GM10847 (cell line): ENCODE results near the gene PFDN2.

Experiments
- POLR2A ChIP-seq: IDR thresholded peaks from 2 replicates; pipeline ENCODE4 v1.6.1; 2011; ENCODE audit not compliant: insufficient read length; ENCODE audit errors: extremely low read depth

Gene PFDN2

GRCh38 chr1:161059293-161059692, 58.5 kb downstream of the PFDN2 start:
- no peak for TF ChIP-seq POLR2A

GRCh38 chr1:161054805-161055204, 63.0 kb downstream of the PFDN2 start:
- no peak for TF ChIP-seq POLR2A

GRCh38 chr1:161054232-161054631, 63.6 kb downstream of the PFDN2 start:
- no peak for TF ChIP-seq POLR2A

- no peak for TF ChIP-seq POLR2A
Measured at GRCh38 chr1:161052899-161053298, 64.9 kb downstream of the PFDN2 start.

- TF ChIP-seq POLR2A, result no peak
Measured at GRCh38 chr1:161051219-161051618, 66.6 kb downstream of the PFDN2 start.
